Epithelial cell of esophagus (primary cell): ENCODE data around the gene BATF3.

Source experiments
- DNase-seq: peaks from one replicate; pipeline ENCODE4 v3.0.0; 2010; ENCODE audit warnings: low read depth
- H3K4me3 ChIP-seq: 2 replicates; pipeline ENCODE4 v1.5.1; 2011; ENCODE audit warnings: mild to moderate bottlenecking, low read length, control low read depth
- TF ChIP-seq, protein P1 (sequence below): IDR thresholded peaks from 2 replicates; pipeline ENCODE4 v1.5.1; 2011; ENCODE audit warnings: low read depth, mild to moderate bottlenecking, low read length, control low read depth, inconsistent platforms; ENCODE audit not compliant: insufficient read depth; ENCODE audit errors: missing control alignments

BATF3 gene

DNA sequence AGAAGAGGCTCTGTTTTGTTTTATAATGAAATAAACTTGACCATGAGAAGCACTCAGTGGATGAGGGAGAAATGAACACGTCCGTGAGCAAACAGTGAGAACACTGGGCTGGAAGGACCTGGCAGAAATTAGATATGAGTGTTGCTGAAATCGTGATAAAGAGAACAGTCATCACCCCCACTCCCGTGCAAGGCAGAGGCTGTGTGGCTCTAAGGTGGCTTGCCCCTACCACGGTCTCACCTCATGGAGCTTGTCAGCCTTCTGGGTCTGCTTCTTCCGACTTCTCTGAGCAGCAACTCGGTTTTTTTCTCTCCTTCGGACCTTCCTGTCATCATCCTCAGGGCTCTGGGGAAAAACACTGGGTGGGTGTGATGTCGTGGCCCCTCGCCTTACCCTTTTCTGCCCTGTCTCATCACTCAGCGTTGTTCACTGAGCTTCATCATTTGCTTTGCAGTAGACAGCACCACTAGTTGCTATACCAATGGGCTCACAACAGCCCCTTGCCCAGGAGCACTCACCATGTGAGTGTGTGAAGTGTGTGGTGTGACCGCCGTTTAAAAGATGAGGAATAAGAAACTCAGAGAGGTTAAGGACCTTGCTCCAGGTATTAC, 2.8 kb downstream of the BATF3 start:
- TF ChIP-seq, protein P1, sequence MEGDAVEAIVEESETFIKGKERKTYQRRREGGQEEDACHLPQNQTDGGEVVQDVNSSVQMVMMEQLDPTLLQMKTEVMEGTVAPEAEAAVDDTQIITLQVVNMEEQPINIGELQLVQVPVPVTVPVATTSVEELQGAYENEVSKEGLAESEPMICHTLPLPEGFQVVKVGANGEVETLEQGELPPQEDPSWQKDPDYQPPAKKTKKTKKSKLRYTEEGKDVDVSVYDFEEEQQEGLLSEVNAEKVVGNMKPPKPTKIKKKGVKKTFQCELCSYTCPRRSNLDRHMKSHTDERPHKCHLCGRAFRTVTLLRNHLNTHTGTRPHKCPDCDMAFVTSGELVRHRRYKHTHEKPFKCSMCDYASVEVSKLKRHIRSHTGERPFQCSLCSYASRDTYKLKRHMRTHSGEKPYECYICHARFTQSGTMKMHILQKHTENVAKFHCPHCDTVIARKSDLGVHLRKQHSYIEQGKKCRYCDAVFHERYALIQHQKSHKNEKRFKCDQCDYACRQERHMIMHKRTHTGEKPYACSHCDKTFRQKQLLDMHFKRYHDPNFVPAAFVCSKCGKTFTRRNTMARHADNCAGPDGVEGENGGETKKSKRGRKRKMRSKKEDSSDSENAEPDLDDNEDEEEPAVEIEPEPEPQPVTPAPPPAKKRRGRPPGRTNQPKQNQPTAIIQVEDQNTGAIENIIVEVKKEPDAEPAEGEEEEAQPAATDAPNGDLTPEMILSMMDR, result no peak
- no peak for DNase-seq
- H3K4me3 ChIP-seq, result no peak overlapping the region

DNA sequence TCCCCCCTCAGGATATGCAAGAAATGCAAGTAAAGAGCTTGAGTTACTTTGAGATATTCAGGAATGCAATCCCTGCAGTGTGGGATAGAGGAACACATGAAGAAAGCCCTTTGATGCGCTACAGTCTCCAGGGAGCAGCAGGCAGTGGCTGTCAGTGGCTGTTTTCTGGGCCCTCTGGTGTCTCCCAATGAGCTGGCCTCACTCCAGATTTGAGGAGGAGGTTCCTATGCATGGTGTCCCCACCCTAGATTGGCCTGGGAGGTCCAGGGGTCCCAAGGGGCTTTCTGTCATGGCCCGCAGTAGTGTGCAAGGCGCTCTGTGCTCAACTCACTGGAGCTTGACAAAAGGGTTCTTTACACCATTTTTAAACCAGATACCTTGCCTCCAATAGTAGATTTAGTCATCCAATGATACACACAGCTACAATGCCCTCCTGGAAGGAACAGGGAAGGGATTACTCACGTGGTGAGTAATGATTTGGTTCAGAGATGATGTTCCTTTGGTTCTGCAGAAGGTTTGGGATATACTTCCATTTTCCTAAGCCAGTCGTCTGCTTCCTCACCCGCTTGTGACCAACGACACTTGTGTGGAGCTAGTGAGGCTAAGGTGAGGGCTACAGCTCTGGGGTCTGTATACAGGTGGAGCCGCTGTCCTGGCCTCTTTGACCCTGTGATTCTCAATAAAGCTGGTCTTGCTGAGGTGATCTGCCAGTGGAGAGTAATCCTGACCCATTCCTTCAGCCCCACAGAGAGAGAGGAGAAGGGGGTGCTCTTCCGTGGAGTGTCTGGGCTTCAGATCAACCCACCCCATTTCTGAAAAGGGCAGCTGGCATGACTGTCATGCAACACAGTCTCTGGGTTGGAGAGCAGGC, 6.6 kb downstream of the BATF3 start:
- DNase-seq, result peak; percentile 78
- TF ChIP-seq, protein P1, result no peak
- no peak overlapping the region for H3K4me3 ChIP-seq

DNA sequence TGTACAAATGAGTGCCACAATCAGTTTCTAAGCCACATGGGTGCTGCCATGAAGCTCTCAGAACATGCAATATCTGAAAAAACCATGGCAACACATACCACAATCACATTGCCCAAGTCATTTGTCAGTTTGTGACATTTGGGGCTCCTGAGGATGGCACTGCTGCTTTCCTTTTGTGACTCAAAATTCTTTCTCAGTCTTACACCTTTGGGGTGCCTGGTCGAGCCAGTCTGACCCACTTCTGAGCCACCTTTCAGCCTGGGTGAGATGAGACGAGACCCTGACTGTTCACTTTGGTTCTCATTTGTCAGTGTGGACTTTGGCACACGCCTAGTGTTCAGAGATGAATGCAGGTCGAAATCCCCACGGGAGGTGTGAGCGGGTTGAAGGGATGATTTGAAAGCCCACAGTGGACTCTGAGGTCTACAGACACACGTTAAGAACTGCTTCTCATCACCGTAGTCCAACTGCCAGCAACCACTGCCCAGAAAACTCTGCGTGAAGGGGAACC, 8.0 kb downstream of the BATF3 start:
- no peak overlapping the region for H3K4me3 ChIP-seq
- no peak for DNase-seq
- TF ChIP-seq, protein P1, result no peak

DNA sequence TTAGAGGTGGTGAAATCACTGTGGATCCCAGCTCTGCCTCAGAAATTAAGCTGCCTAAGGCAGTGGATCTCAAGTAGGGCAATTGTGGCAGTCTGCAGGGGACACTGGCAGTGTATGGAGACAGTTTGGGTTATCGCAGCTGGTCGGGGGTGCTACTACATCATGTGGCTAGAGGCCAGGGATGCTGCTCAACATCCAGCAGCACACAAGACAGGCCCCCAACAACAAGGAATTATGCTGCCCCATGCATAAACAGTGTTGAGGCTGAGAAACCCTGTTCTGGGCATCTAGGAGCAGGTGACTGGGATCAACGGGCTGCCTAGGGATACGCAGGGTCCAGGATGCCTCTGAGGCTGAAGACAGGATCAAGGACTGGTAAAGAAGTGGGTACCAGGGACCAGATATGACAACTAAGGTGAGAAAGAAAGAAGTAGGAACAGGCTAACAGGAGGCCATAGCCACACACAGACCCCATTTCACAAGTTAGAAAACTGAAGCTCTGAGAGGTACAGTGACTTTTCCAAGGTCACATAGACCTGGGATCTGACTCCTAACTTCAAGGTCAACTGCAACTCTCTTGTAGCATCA, 8.7 kb downstream of the BATF3 start:
- TF ChIP-seq, protein P1, result no peak

DNA sequence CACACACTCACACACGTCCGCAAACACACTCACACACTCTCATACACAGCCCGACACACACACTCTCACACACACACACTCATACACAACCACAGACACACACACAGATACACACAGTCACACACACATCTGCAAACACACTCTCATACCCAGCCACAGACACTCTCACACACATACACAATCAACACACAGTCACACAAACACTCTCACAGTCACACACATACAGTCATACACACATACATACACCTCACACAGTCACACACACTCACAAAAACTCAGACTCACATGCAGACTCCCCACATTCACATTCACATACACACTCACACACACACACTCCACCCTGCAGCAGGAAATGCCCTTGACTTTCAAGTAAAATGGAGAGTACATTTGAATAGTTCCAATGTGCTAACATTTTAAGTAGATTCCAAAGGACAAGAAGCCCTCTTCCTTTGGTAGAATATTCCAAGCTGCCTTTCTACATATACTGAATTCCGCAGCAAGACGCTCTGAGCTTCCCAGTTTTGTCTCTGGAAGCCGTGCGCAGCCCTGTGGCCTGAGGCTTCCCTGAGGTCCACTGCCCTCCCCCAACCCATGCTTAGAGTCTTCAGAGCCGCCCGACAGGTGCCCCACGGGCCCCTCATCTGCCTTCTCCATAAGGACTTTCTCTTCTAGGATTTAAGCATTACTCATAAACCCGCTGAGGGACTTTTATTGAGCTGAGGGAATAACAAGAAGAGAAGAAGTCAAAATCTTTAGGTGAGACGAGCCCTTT, 9.7 kb downstream of the BATF3 start:
- DNase-seq, result no peak
- H3K4me3 ChIP-seq, result no peak overlapping the region
- TF ChIP-seq, protein P1, result no peak

More for the DNA sequence above, 8.7 kb downstream of the BATF3 start:
- no peak overlapping the region for H3K4me3 ChIP-seq
- DNase-seq, result no peak

DNA sequence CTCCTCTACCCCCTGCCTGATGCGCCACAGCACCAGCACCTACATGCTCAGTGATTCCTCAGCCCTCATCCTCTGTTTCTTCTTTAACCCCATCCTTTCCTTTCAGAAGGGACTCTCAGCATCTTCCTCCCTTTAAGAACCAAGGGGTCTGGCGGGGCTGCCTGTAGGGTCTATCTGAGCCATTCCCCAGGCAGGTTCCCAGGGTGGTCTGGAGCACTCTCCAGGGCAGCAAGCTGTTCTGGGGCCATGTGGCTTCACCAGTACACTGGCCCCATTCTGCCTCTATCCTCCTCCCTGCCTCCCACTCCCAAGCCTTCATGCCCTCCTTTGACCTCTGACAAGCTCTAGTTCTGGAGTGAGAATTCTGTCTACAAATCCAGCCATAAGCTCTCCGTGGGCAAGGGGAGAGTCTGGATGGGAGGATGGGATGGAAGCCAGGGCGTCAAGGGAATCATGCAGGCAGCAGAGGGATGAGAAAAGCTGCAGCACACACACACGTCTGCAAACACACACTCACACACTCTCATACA, 10.4 kb downstream of the BATF3 start:
- H3K4me3 ChIP-seq, result no peak overlapping the region
- TF ChIP-seq, protein P1, result no peak
- no peak for DNase-seq
